ENCODE measurements around the gene PADI3.
"Not testable (repeated sequence)": the region's sequence is repeated elsewhere in the genome, so short reads cannot be mapped to it uniquely, and the experiment has no call there.

Gene PADI3

DNA sequence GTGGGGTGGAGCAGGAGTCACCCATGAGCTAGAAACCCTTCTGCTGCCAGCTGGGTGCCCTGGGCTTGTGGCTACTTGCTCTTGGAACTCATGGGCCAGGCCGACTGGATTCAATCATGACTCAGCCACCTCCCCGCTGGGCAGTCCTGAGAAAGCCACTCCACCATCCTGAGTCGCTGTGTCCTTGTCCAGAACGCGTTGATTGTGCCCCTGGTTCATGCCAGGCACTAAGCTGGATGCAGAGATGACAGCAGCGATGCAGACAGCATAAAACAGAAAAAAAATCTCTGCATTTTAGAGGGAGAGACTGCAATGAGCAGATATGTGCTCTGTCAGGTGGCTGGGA, 33.4 kb upstream of the PADI3 start:
- DNase-seq = no peak

DNA sequence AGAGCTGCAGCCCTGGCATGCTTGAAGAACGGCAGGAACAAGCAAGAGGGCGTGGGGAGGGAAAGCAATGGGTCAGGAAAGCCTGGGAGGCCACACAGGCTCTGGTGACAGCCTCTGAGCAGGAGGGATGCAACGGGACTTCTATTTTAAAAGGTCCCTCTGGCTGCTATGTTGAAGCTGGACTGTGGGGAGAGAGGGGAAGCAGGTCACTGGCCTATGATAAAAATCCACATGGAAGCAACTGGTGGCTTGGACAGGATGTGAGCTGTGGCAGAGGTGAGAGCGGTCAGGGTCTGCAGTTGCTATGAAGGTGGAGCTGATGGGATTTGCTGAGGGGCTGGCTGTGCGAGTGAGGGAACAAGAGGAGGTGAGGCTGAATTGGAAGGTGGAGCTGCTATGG, 32.8 kb upstream of the PADI3 start:
- no peak for DNase-seq

DNA sequence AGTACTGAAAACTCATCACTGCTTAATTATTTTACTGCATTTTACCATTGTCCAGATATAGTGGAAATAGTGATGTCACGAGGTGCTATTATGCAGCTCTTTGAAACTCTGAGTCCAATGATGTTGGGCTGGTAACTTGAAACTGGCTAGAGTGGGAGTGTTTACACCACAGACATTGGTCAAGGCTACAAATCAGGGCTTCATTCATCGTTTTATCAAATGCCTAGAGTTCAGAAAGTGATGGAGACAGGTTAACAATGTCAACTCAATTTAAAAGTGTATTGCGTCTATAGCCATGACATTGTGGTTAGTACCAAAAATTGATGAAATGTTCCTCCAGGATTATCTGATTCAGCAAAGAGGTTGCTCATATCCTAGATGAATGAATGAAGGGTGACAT, 31.3 kb upstream of the PADI3 start:
- DNase-seq = no peak

DNA sequence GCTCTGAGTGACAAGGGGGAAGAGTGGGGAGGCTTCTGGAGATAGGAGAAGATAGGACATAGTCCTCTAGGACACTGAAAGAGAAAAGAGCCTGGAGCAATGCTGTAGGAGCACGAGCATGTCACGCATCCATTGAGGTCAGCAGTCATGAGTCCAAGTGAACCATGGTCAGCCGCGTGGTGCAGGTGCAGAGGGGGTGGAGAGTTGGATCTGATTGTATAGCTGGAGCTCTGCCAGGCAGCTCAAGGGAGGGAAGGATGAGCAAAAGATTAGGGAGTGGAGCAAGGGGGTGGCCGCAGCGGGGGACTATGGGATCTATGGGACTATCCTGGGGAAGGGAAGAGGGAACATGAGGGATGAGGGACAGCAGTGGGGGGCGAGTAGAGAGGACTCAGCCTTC, 30.0 kb upstream of the PADI3 start:
- DNase-seq = no peak

DNA sequence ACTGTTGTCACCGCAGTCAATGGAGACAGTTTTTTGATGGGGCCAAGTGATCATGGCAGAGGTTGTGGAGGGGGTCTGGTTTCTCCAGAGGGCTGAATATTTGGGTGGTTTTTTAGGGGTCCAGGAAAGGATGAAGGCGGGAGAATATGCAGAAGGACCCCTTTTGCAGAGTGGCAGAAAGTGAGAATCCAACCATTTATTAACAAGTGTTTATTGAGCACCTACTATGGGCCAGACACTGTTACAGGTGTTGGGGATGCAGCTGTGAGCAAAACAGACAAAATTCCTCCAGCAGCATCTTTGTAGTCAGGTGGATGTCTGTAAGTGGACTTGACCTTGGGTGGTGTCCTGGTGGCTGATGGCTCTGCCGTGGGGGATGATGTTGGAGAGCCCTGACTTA, 28.6 kb upstream of the PADI3 start:
- DNase-seq = no peak

DNA sequence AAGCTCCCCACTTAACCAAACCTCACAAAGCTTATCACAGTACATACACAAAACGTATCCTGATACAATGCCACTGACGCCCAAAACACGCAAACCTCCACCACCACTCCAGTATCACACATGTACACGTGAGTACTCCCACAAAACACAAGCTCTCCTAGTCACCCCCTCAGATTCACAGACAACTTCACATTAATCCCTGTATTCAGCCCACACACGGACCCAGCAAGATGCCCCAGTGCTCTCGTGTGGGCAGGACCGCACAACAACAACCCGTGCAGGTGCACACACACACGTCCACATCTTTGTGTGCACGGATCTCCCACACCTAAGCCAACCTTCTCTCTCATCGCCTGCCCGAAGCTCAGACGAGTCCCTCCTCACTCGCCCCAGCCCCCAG, 26.3 kb upstream of the PADI3 start:
- DNase-seq = no peak

DNA sequence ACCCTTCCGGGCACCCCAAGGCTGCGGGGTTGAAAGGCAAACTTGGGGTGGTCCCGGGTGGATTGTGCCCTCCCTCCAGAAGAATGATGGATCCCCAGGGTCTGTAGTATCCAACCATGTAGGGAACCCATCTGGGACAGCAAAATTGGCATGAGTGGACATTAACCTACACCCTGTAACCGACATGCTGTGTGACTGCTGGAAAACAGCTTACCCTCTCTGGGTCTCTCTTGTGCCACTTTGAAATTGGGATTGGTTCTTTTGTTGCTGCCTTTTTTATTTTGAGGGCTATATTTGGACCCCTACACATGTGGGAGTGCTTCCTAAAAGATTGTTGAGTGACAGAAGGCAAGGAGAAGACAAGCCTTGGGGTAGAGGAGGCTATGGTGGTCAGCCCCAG, 24.5 kb upstream of the PADI3 start:
- no peak for DNase-seq

DNA sequence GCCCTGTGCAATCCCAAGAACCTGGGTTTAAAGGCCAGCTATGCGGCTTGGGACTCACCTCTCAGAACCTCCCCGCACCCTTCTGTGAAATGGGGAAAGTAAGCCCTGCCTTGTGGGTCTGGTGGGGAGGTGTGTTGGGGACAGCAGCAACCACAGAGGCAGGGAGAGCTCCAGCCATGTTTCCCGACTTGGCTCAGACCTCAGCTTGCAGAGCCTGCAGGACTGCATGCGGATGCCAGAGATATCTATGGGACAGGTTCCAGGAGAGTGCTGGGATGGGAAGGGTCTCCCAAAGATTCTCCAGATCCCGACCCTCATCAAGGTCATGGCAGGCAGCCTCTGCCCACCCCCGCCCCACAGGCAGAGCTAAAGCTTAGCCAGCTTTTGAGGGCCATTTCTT, 23.8 kb upstream of the PADI3 start:
- DNase-seq = no peak

DNA sequence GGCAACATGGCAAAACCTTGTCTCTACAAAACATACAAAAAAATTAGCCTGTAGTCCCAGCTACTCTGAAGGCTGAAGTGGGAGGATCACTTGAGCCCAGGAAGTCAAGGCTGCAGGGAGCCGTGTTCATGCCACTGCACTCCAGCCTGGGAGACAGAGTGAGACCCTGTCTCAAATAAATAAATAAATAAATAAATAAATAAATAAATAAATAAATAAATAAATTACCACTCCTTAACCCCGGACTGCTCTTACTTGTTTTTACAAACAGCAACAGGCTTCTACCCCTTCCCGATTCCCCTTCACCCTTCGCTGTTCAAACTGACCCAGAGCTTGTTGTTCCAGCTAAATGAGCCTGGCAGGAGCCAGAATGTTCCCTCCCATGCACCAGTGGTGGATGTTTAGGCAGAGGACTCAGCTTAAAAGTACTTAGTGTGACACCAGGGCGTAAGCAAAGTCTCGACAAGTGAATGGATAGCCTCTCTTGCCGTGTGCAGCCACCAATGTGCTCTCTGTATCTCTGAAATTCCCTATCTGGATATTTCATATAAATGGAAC, 21.5 kb upstream of the PADI3 start:
- DNase-seq = no peak

DNA sequence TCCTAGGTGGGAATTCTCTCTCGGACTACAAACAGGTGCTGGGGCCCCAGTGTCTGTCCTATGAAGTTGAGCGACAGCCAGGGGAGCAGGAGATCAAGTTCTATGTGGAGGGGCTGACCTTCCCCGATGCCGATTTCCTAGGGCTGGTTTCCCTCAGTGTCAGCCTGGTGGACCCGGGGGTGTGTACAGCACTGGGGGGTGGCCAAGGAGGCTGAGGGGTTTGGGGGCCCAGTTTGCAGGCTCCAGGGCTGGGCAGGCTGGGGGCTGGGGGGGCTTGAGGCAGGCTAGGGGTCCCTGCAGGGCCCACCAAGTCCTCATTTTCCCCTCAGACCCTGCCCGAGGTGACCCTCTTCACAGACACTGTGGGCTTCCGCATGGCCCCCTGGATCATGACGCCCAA, 20.3 kb upstream of the PADI3 start:
- no peak for DNase-seq

DNA sequence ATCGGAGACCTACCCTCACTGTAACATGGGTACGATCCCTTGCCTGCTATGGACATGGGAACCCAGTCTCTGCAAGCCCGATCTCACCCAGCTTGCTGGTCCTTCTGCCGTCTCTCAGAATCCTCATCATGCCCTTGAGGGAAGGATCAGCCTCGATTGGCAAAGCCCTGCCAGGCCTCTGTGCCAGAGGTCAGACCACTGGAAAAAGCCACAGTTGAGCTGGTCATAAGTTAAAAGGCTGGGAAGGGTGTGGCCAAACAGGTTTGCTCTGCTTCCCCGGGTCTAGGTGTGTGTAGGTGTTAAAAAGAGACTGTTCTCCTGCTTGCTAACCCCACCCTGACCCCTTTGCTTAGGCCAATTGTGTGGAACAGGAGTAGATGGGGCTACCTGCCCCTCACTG, 19.5 kb upstream of the PADI3 start:
- DNase-seq = no peak

DNA sequence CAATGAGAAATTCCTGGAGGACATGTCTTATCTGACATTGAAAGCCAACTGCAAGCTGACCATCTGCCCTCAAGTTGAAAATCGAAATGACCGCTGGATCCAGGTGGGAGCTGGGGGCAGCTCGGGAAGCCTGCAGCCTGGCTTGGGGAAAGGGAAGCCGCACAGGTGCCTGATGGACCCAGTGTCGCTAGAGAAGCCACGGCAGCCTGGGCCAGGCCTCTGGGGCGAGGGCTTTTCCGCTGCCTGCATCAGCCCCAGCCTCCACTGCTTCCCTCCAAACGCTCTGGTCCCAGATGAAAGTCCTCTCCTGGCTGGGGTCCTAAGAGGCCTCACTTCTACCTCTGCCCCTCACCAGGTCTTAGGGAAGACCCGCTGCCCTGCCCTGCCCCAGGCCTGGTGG, 18.8 kb upstream of the PADI3 start:
- DNase-seq = no peak

DNA sequence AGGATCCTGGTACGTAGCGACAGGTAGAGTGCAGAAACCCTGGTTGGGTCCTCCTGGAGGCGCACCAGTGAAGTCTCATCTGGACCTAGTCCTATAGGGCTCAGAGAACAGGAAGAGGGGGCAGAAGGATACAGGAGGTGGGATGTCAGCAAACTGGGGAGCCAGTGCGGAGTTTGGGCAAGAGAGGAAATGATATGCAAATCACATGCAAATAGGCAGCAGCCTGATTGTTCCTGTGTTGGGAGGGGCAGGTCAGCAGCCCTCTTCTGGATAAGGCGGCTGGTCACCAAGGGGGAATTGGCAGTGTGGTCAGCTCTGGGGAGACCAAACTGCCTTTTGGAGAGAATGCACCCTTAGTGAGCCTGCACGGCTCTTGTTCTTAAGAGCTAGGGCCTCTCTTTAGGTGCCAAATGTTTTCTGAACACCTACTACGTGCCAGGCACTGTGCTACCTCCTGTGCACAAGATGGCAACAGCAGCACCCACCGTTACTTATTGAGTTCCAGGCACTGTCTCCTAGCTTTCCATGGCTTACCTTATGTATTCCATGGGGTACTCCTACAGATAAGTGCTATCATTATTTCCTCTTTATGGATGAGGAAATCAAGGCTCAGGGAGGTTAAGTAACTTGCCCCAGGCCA, 18.1 kb upstream of the PADI3 start:
- no peak for DNase-seq

DNA sequence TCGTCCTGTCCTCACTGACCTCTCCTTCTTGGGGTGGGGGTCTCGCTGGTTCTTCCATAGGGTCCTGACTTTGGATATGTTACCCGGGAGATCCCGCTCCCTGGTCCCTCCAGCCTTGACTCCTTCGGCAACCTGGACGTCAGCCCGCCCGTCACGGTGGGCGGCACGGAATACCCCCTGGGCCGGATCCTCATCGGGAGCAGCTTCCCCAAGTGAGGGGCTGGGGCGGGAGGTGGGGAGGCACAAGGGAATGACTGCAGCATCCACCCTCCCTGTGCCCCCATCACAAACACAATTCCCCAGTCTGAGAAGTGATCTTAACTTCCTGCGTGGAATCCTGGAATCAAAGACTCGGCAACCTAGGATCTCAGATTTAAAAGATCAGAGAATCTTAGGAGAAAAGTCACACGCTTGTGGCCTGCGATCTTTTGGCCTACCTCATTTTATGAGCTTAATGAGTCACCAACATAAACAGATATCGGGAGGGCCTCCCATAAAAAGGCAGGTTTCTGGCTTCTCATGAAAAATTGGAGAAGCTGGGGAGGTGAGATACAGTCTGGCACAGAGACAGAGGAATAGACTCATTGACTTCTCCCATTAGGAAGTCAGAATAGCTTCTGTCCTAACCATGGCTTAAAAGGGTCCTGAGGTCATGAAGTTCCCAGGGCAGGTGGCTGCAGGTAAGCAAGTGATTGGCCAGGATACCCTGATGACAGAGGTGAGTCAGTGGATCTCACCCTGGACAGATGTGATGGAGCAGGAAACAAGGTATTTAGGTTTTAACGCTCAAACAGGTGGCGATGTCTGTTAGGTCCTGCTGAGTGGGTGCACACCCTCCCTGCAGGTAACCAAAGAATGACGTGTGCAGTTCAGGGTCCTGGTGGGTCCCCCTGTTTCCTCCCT, 15.9 kb upstream of the PADI3 start:
- DNase-seq = no peak

DNA sequence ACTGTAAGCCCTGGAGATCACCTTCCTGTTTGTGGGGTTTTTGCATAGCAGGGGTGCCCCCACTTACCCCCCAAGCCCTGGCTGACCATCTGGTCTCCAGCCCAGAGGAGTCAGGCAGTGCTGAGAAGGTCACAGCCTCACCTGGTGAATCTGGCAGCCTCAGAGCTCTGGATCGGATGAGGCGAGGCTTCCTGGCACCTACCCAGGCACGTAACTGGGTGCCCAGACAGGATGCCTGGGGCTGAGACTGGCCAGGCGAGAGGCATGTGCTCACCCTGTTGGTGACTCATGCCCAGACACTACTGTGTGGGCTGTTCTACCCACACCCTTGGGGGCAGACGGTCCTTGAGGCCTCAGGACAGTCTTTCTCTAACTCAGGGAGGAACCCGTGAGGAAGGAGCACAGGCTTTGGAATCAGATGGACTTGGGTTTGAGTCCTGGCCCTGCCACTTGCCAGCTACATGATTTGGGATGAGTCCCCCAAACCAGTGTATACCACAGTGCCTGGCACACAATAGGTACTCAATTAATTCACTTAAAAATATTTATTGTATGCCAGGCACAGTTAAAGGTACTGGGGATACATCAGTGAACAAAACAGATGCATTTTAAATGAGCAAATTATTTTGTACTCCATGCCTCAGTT, 15.1 kb upstream of the PADI3 start:
- DNase-seq = no peak

DNA sequence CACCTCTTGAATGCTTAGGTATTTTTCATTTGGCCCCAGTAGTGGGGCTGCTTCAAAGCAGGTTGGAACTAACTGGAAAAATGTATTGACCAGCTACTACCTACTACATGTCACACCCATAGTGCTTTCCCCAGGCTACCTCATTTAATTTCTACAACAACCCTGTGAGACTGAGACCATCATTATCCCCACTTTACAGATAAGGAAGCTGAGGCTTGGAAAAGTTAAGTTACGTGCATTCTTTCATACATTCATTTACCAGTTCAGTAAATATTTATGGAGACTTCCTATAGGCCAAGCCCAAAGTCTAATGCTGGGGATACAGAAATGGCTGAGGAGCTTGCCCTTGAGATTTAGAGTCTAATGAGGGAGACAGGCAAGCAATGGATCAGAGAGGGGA, 14.5 kb upstream of the PADI3 start:
- no peak for DNase-seq

DNA sequence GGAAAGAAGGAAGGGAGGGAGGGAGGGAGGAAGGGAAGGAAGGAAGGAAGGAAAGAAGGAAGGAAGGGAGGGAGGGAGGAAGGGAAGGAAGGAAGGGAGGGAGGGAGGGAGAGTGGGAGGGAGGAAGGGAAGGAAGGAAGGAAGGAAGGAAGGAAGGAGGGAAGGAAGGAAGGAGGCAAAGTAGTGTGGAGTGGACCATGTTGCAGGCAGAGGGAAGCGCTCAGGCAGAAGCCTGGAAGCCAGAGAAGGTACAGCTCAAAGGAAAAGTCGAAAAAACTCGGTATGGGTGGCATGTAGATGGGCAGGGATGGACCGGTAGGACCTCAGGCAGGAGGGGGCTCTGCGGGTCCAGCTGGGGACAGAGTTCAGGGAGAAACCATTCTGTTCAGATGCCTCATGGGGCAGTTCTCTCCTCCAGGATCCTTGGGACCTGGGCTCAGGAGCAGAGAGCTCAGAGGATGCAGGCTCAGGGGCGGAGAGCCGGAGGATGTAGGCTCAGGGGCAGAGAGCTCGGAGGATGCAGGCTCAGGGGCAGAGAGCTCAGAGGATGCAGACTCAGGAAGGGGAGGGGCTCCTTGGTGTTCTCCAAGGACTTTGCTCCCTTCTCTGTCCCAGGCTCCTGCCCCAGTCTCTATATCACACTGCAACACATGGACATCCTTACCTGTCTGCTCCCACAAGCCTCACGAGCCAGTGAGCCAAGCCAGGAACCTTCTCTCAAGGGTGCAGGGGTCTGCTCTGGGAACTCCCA, 13.6 kb upstream of the PADI3 start:
- no peak for DNase-seq

DNA sequence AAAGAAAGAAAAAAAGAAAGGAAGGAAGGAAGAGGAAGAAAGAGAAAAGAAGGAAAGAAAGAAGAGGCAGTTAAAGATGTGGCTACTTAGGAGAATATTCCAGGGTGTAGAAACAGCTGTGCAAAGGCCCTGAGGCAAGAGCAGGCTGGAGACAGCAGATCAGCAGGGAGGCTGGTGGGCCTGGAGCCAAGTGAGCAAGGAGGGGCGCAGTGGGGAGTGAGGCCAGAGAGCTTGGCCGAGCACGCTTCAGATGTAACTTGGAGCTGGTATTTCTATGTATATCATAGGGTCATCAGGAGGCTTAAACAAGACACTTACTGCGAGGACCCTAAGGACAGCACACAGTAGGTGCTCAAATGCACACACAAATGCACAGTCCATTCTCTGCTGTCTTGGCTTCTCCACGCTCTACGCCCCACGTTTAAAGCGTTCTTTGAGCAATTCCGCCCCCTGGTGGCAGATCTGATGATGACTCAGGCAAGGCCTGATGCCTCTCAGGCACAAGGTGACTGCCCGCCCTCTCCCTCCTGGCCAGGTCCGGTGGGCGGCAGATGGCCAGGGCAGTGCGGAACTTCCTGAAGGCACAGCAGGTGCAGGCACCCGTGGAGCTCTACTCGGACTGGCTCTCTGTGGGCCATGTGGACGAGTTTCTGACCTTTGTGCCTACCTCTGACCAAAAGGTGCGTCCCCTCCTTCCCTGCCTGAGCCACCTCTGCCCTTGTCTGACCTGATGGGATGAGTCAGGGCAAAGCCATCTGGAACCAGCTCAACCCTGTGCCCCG, 11.9 kb upstream of the PADI3 start:
- DNase-seq = peak; percentile 94

DNA sequence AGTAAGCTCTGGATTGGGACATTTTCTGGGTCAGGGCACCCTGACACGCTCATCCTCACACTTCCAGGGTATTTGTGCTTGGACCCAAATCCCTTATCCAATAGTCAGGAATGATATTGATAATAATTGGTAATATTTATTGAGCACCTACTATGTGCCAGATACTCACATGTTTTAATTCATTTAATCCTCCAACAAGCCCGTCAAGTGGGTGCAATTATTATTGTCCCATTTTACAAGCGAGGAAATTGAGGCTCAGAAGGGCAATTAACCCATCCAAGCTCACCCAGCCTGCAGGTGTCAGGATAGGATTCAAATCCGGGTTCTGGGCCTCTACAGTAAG, 11.4 kb upstream of the PADI3 start:
- DNase-seq = no peak

DNA sequence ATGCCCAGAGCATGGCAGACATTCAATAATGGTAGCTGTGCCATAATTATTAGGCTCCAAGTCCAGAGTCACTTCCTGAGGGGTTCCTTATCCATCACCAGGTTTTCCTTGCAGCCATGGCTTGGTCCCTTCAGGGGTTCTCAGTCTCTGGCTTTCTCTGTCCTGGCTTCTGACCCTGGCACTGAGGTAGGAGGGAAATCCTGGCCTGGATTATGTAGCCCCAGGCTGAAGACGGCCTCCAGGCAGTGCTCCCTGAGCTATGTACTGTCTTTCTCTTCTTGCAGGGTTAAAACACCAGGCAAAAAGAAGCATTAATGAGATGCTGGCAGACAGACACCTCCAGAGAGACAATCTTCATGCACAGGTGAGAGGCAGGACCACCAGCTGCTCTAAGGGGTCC, 9.5 kb upstream of the PADI3 start:
- DNase-seq = no peak

DNA sequence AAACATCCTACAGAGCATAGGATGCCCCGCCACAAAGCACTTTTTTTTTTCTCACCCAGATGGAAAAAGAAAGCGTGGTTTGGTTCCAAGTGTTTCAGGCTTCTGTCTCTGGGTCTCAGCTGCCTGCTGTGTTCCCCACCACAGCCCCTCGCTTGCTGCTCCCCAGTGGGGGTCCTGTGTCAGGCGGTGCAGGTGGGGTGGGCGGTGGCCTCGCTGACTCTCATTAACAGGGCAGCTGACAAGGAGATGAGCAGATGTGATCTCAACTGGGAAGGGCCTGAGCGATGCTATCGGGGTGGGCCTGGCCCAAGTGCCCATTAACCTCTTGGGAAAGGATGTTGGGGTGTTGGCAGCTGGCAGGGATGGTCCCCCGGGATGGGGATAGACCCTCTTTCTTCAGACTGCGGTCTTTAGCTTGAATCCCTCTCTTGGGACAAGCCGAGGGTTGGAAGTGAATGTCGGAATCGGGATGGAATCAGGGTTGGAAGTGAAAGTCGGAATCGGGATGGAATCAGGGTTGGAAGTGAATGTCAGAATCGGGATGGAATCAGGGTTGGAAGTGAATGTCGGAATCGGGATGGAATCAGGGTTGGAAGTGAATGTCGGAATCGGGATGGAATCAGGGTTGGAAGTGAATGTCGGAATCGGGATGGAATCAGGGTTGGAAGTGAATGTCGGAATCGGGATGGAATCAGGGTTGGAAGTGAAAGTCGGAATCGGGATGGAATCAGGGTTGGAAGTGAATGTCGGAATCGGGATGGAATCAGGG, 7.7 kb upstream of the PADI3 start:
- not testable (repeated sequence) for DNase-seq

DNA sequence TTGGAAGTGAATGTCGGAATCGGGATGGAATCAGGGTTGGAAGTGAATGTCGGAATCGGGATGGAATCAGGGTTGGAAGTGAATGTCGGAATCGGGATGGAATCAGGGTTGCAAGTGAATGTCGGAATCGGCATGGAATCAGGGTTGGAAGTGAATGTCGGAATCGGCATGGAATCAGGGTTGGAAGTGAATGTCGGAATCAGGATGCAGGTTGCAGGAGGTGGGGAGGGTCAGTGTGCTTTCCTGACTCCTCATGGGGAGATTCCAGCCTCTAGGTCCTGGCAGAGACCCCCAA, 7.2 kb upstream of the PADI3 start:
- DNase-seq = not testable (repeated sequence)
